Measurements from ENCODE around the gene LINGO3. TPM values are rescaled to one million over a fixed set of nuclear protein-coding genes. Genes with fewer than 3 reads are reported as not detected.

LINGO3 gene
- total RNA-seq, 2 donors from 2014 or later: not detected

DNA sequence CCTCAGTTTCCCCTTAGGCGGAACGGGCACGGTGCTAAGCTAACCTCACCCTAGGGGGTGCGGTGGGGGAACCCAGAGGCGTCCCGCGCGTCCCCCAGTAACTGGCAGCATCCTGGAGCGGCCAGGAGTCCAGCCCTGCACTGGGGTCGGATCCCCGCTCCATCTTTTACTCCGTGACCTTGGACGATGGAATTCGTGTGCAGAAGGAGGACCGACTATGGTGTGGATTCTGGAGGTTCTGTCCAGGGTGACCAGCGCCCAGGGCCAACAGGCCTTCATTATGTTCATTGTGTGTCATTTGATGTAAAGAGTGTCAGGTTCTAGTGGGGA is 21.2 kb upstream of the LINGO3 start:
- TF ChIP-seq, protein P1, sequence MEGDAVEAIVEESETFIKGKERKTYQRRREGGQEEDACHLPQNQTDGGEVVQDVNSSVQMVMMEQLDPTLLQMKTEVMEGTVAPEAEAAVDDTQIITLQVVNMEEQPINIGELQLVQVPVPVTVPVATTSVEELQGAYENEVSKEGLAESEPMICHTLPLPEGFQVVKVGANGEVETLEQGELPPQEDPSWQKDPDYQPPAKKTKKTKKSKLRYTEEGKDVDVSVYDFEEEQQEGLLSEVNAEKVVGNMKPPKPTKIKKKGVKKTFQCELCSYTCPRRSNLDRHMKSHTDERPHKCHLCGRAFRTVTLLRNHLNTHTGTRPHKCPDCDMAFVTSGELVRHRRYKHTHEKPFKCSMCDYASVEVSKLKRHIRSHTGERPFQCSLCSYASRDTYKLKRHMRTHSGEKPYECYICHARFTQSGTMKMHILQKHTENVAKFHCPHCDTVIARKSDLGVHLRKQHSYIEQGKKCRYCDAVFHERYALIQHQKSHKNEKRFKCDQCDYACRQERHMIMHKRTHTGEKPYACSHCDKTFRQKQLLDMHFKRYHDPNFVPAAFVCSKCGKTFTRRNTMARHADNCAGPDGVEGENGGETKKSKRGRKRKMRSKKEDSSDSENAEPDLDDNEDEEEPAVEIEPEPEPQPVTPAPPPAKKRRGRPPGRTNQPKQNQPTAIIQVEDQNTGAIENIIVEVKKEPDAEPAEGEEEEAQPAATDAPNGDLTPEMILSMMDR (IDR thresholded peaks at IDR 0.05): no peak
- WGBS, 2 donors: 0 to 1% methylated on average over 4 to 16 of the region's 16 CpGs
- no peaks in the 10 kb centered on the region for H3K9me3 ChIP-seq
- H3K36me3 ChIP-seq (replicated peaks in 1 of 2; ENCODE audit: insufficient read depth in 1 of 2, low read depth in 2 of 2): no peaks in the 10 kb centered on the region
- H3K27me3 ChIP-seq: no peaks in the 10 kb centered on the region
- no peak for DNase-seq
- H3K27ac ChIP-seq: peak overlapping the region in 3 of 4 donors; percentile 75 to 80 (median 79)
- peak overlapping the region; percentile 86 to 98 for H3K4me3 ChIP-seq
- ATAC-seq: no peak
- intact Hi-C loops (cut with DNase I): no loop called here
- peaks cover 67% of the 10 kb centered on the region for H3K4me1 ChIP-seq

DNA sequence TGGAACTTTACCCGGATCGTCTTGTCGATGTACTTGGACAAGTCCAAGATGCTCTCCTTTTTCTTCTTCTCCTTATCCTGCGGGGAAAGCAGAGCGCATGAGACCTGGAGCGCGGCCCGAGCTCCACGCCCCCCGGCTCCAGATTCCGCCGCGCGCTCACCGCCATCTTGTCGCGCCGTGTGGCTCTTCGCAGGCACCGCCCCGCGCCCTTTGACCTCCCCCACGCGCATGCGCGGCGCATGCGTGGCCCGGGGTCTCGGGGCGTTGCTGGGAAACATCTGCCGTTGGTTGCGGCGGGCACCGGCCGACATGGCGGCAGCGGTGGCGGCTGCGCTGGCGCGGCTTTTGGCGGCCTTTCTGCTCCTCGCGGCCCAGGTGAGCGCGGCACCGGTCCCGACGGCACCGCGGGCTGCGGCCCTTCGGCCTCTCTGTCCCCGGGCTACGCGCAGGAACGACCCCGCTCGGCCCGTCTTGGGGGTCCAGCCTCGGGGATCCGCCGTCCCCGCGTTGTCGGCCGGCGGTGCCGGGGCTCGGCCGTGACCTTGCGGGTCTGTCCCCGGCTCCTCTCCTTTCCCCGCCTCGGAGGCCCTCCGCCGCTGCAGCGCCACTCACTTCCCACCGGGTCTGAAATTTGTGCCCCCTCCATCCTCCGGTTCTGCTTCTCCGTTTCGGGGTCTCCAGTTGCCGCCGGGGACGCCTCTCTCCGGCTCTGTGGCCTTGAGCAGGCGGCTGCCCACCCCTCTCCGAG is 20.6 kb upstream of the LINGO3 start, which contains the start of the genes LSM7 and SPPL2B:
LSM7 (minus strand) TSS at position 186 of the 748 bp plus-strand sequence; CDS start at position 166, 20 bp downstream.
SPPL2B (plus strand) TSS at position 284 of the 748 bp plus-strand sequence; CDS start at position 310, 26 bp downstream.
- H3K27ac ChIP-seq: peak within 1 kb of the TSS in 3 of 4 donors; percentile 75 to 80 (median 79)
- WGBS, 2 donors: 0 to 1% methylated on average over 21 to 82 of the region's 89 CpGs
- no peaks in the 10 kb centered on the region for H3K36me3 ChIP-seq (replicated peaks in 1 of 2; ENCODE audit: insufficient read depth in 1 of 2, low read depth in 2 of 2)
- H3K9me3 ChIP-seq: no peaks in the 10 kb centered on the region
- H3K4me3 ChIP-seq: peak within 1 kb of the TSS; percentile 86 to 98
- peak; percentile 91 to 92 (median 92) for DNase-seq
- intact Hi-C loops (cut with DNase I): no loop called here
- peak; percentile 87 for ATAC-seq
- TF ChIP-seq, protein P1 (IDR thresholded peaks at IDR 0.05): peak in 1 of 7 experiments; percentile 23
- peak; percentile 41 to 66 (median 60) for TF ChIP-seq POLR2A (IDR thresholded peaks at IDR 0.05)
- H3K27me3 ChIP-seq: no peaks in the 10 kb centered on the region
- H3K4me1 ChIP-seq: peaks cover 61% of the 10 kb centered on the region

DNA sequence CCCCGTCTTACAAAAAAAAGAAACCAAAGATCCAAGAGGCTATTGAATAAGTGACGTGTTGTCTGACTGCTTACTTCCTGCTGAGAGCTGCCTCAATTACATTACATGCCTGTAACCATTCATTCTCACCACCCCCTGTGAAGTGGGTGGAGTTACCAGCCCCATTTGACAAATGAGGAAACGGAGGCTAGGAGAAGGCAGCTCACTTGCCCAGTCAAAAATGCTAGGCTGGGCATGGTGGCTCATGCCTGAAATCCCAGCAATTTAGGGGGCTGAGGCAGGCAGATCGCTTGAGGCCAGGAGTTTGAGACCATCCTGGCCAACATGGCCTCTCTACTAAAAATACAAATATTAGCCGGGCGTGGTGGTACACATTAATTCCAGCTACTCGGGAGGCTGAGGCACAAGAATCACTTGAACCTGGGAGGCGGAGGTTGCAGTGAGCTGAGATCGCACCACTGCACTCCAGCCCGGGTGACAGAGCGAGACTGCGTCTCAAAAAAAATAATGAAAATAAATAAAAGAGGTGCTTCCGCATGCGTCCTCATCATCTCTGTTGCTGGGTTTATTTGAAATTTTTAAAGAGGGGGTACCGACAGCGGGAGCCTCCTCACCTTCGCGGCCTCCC is 19.9 kb upstream of the LINGO3 start:
- Histone ChIP-seq H3K27ac (peak overlapping the region in 3 of 4 donors; percentile 75 to 80 (median 79)), H3K4me3 (peak overlapping the region; percentile 86 to 98), H3K27me3 (no peaks in the 10 kb centered on the region), H3K4me1 (peaks cover 56% of the 10 kb centered on the region), H3K9me3 (no peaks in the 10 kb centered on the region), H3K36me3 (replicated peaks in 1 of 2; ENCODE audit: insufficient read depth in 1 of 2, low read depth in 2 of 2) (peaks cover 0 to 2% of the 10 kb centered on the region in 2 donors)
- DNase-seq (peak in 2 of 4 donors; percentile 41 to 65), ATAC-seq (peak; percentile 37)
- intact Hi-C loops (cut with DNase I): no loop called here
- 1% methylated on average over 18 of the region's 18 CpGs for WGBS, 2 donors
- TF ChIP-seq, protein P1 (IDR thresholded peaks at IDR 0.05): no peak
- peak in 1 of 3 donors; percentile 5 for TF ChIP-seq POLR2A (IDR thresholded peaks at IDR 0.05)

DNA sequence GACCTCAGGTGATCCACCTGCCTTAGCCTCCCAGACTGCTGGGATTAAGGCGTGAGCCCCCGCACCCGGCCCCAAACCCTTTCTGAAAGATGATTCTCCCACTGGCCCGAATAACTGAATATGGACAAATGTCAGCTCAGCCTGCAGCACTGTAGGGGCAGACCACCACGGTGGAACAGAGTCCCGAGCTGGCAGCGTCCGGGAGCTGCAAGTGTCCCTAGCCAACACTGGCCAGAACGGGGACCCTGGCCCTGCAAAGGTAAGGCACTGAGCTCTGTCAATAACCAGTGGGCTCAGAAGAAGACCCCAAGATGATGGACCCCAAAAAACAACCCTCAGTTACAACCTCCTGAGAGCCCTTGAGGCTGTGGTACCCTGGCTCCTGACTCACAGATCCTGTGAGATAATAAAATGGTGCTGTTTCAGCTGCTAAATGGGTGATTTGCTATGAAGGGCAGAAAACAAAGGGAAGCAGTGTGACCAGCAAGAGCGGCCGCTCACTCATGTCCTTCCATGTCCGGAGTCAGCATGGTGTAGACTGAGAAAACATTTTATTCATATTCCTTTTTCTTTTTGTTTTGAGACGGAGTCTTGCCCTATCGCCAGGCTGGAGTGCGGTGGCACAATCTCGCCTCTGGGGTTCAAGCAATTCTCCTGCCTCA is 18.9 kb upstream of the LINGO3 start:
- DNase-seq (no peak), ATAC-seq (no peak)
- 89% methylated on average over 8 to 16 of the region's 16 CpGs for WGBS, 2 donors
- TF ChIP-seq, protein P1 (IDR thresholded peaks at IDR 0.05): no peak
- TF ChIP-seq POLR2A (IDR thresholded peaks at IDR 0.05): no peak
- peaks cover 0 to 2% of the 10 kb centered on the region in 2 donors for H3K36me3 ChIP-seq (replicated peaks in 1 of 2; ENCODE audit: insufficient read depth in 1 of 2, low read depth in 2 of 2)
- no peaks in the 10 kb centered on the region for H3K9me3 ChIP-seq
- intact Hi-C loops (cut with DNase I): no loop called here
- H3K4me3 ChIP-seq: no peak overlapping the region
- H3K27ac ChIP-seq: no peak overlapping the region
- H3K27me3 ChIP-seq: no peaks in the 10 kb centered on the region
- H3K4me1 ChIP-seq: peaks cover 46% of the 10 kb centered on the region
